SK-N-SH treated with all-trans-retinoic acid at 6 μM for 48 hours (cell line): ENCODE results near the gene GRIK4.

Source experiments
- ARNTL ChIP-seq: fragments of 450-650 bp; formaldehyde crosslinking; IDR thresholded peaks from 2 replicates; pipeline ENCODE4 v1.5.0; 2020; ENCODE audit warnings: low read depth, mild to moderate bottlenecking, moderate library complexity, borderline replicate concordance
- BACH2 ChIP-seq: fragments of 250-450 bp; sonication (Bioruptor Pico); IDR thresholded peaks from 2 replicates; pipeline ENCODE4 v1.9.0; 2021; ENCODE audit warnings: mild to moderate bottlenecking, borderline replicate concordance
- CREB5 ChIP-seq: fragments of 250-450 bp; sonication (Bioruptor Pico); IDR thresholded peaks from 2 replicates; pipeline ENCODE4 v1.5.1; 2020; ENCODE audit warnings: low read depth, mild to moderate bottlenecking, moderate library complexity
- ESRRG ChIP-seq: fragments of 250-450 bp; sonication (Bioruptor Pico); IDR thresholded peaks from 2 replicates; pipeline ENCODE4 v1.6.1; 2021; ENCODE audit warnings: mild to moderate bottlenecking
- ISL1 ChIP-seq: fragments of 250-450 bp; sonication (Bioruptor Pico); IDR thresholded peaks from 2 replicates; pipeline ENCODE4 v2.1.2; 2022; ENCODE audit warnings: mild to moderate bottlenecking, moderate library complexity
- OSR1 ChIP-seq: fragments of 250-450 bp; sonication (Bioruptor Pico); IDR thresholded peaks from 2 replicates; pipeline ENCODE4 v1.8.0; 2022; ENCODE audit warnings: moderate library complexity, mild to moderate bottlenecking, inconsistent platforms
- PATZ1 ChIP-seq: fragments of 250-450 bp; sonication (Bioruptor Pico); IDR thresholded peaks from 2 replicates; pipeline ENCODE4 v1.8.0; 2020; ENCODE audit warnings: mild to moderate bottlenecking, moderate library complexity, borderline replicate concordance
- RARB ChIP-seq: fragments of 250-450 bp; sonication (Bioruptor Pico); IDR thresholded peaks from 2 replicates; pipeline ENCODE4 v1.8.0; 2021; ENCODE audit warnings: mild to moderate bottlenecking, moderate library complexity
- ZNF565 ChIP-seq: fragments of 450-650 bp; formaldehyde crosslinking; conservative IDR thresholded peaks from 2 replicates; pipeline ENCODE4 v1.5.0; 2020; ENCODE audit warnings: low read depth, mild to moderate bottlenecking, moderate library complexity
- ZNF70 ChIP-seq: fragments of 450-650 bp; formaldehyde crosslinking; IDR thresholded peaks from 2 replicates; pipeline ENCODE4 v1.5.0; 2020; ENCODE audit warnings: mild to moderate bottlenecking, moderate library complexity
- ZNF8 ChIP-seq: fragments of 450-650 bp; formaldehyde crosslinking; IDR thresholded peaks from 2 replicates; pipeline ENCODE4 v1.5.0; 2020; ENCODE audit warnings: mild to moderate bottlenecking, moderate library complexity

GRCh38 chr11:120529214-120529613 lies 17.7 kb downstream of the GRIK4 start:
- TF ChIP-seq ESRRG (CRISPR knock-in tag) = no peak
- no peak for TF ChIP-seq CREB5
- no peak for TF ChIP-seq ZNF70 (CRISPR knock-in tag)
- TF ChIP-seq ARNTL = no peak
- TF ChIP-seq PATZ1 (CRISPR knock-in tag) = no peak
- TF ChIP-seq OSR1 (CRISPR knock-in tag) = no peak
- no peak for TF ChIP-seq RARB (CRISPR knock-in tag)
- TF ChIP-seq ZNF8 (CRISPR knock-in tag) = no peak
- TF ChIP-seq ISL1 (CRISPR knock-in tag) = no peak
- TF ChIP-seq ZNF565 = no peak
- TF ChIP-seq BACH2 (CRISPR knock-in tag) = no peak
